Measurements from ENCODE around the gene NUMB. TPM values are rescaled to one million over a fixed set of nuclear protein-coding genes. Genes with fewer than 3 reads are reported as not detected.

Gene NUMB
- total RNA-seq, 1 experiment from 2014 or later, result 42.0 TPM

DNA sequence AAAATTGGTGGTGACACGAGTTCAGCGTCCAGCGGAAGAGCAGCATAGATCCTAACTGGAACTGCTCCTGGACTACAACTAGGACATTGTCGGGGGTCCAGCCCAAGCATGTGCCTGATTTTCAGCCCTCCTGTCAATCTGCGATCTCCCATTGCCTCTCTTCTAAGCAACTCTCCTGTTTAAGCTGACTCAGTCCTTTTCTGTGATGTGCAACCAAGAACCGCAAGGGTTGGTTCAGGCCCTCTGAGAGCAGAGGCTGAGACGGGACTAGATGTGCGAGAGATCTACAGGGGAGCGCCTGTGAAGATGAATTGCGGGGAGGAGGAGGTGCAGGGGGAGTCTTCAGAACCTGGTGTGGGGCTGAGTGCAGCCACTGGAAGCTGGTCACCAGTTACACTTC is 224.8 kb downstream of the NUMB start (continued):
- TF ChIP-seq ARID4B (CRISPR knock-in tag; IDR thresholded peaks at IDR 0.05; ENCODE audit: borderline replicate concordance) (no peak), FOXJ3 (CRISPR knock-in tag; IDR thresholded peaks at IDR 0.05; ENCODE audit: borderline replicate concordance) (no peak), USF2 (CRISPR knock-in tag; IDR thresholded peaks at IDR 0.05) (no peak), GABPB1 (CRISPR knock-in tag; IDR thresholded peaks at IDR 0.05) (no peak)

GRCh38 chr14:73232984-73233383 is 225.4 kb downstream of the NUMB start:
- DNase-seq (ENCODE audit: low spot score) (no peak), ATAC-seq (no peak)
- ChIA-PET POLR2A (interaction anchor here (0.5 to 1.6 kb wide), 3 partner anchors 38 to 225 kb away, joined by 3 to 4 read pairs (median 3); partner anchors contain the start of gene NUMB), CTCF (interaction anchor here (1.0 to 3.1 kb wide), 22 partner anchors 10 to 401 kb away, joined by 3 to 29 read pairs (median 6); partner anchors contain the start of gene PSEN1)
- Mint-ChIP-seq H3K4me3 (no peak overlapping the region), H3K36me3 (no peaks in the 10 kb centered on the region), H3K4me1 (peaks cover 58% of the 10 kb centered on the region), H3K27ac (no peak overlapping the region), H3K9me3 (no peaks in the 10 kb centered on the region), H3K27me3 (ENCODE audit: low read depth) (peaks cover 27% of the 10 kb centered on the region)
- TF ChIP-seq HMGA2 (CRISPR knock-in tag; IDR thresholded peaks at IDR 0.05), result no peak
- no peak for TF ChIP-seq ZNF396 (CRISPR knock-in tag; IDR thresholded peaks at IDR 0.05; ENCODE audit: borderline replicate concordance)
- TF ChIP-seq SOX15 (CRISPR knock-in tag; IDR thresholded peaks at IDR 0.05), result no peak
- no peak for TF ChIP-seq PRRX2 (CRISPR knock-in tag; IDR thresholded peaks at IDR 0.05)
- TF ChIP-seq, protein P1, sequence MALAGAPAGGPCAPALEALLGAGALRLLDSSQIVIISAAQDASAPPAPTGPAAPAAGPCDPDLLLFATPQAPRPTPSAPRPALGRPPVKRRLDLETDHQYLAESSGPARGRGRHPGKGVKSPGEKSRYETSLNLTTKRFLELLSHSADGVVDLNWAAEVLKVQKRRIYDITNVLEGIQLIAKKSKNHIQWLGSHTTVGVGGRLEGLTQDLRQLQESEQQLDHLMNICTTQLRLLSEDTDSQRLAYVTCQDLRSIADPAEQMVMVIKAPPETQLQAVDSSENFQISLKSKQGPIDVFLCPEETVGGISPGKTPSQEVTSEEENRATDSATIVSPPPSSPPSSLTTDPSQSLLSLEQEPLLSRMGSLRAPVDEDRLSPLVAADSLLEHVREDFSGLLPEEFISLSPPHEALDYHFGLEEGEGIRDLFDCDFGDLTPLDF (CRISPR knock-in tag; IDR thresholded peaks at IDR 0.05), result no peak
- TF ChIP-seq, protein P2, sequence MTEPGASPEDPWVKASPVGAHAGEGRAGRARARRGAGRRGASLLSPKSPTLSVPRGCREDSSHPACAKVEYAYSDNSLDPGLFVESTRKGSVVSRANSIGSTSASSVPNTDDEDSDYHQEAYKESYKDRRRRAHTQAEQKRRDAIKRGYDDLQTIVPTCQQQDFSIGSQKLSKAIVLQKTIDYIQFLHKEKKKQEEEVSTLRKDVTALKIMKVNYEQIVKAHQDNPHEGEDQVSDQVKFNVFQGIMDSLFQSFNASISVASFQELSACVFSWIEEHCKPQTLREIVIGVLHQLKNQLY (CRISPR knock-in tag; IDR thresholded peaks at IDR 0.05), result no peak
- TF ChIP-seq ELF4 (CRISPR knock-in tag; IDR thresholded peaks at IDR 0.05; ENCODE audit: low read depth), result no peak

GRCh38 chr14:73231981-73232851 is 226.1 kb downstream of the NUMB start:
- H3K36me3 Mint-ChIP-seq, result no peaks in the 10 kb centered on the region
- no peaks in the 10 kb centered on the region for H3K9me3 Mint-ChIP-seq
- no peak overlapping the region for H3K27ac Mint-ChIP-seq
- ChIA-PET CTCF (interaction anchor here (0.6 to 3.1 kb wide), 44 partner anchors 9 to 402 kb away, joined by 3 to 29 read pairs (median 4); partner anchors contain the start of genes NUMB, PSEN1 and RIOX1), POLR2A (interaction anchor here (0.6 to 1.6 kb wide), 3 partner anchors 15 to 226 kb away, joined by 3 to 4 read pairs (median 4); partner anchors contain the start of gene NUMB)
- TF ChIP-seq, protein P3, sequence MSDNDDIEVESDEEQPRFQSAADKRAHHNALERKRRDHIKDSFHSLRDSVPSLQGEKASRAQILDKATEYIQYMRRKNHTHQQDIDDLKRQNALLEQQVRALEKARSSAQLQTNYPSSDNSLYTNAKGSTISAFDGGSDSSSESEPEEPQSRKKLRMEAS (CRISPR knock-in tag; IDR thresholded peaks at IDR 0.05), result 0 out of 2 replicates have a peak, but pooled peaks have one; percentile 26
- TF ChIP-seq, protein P4, sequence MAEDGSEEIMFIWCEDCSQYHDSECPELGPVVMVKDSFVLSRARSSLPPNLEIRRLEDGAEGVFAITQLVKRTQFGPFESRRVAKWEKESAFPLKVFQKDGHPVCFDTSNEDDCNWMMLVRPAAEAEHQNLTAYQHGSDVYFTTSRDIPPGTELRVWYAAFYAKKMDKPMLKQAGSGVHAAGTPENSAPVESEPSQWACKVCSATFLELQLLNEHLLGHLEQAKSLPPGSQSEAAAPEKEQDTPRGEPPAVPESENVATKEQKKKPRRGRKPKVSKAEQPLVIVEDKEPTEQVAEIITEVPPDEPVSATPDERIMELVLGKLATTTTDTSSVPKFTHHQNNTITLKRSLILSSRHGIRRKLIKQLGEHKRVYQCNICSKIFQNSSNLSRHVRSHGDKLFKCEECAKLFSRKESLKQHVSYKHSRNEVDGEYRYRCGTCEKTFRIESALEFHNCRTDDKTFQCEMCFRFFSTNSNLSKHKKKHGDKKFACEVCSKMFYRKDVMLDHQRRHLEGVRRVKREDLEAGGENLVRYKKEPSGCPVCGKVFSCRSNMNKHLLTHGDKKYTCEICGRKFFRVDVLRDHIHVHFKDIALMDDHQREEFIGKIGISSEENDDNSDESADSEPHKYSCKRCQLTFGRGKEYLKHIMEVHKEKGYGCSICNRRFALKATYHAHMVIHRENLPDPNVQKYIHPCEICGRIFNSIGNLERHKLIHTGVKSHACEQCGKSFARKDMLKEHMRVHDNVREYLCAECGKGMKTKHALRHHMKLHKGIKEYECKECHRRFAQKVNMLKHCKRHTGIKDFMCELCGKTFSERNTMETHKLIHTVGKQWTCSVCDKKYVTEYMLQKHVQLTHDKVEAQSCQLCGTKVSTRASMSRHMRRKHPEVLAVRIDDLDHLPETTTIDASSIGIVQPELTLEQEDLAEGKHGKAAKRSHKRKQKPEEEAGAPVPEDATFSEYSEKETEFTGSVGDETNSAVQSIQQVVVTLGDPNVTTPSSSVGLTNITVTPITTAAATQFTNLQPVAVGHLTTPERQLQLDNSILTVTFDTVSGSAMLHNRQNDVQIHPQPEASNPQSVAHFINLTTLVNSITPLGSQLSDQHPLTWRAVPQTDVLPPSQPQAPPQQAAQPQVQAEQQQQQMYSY (CRISPR knock-in tag; IDR thresholded peaks at IDR 0.05), result peak; percentile 32; the same call in 1 of the 2 replicates
- TF ChIP-seq, protein P5, sequence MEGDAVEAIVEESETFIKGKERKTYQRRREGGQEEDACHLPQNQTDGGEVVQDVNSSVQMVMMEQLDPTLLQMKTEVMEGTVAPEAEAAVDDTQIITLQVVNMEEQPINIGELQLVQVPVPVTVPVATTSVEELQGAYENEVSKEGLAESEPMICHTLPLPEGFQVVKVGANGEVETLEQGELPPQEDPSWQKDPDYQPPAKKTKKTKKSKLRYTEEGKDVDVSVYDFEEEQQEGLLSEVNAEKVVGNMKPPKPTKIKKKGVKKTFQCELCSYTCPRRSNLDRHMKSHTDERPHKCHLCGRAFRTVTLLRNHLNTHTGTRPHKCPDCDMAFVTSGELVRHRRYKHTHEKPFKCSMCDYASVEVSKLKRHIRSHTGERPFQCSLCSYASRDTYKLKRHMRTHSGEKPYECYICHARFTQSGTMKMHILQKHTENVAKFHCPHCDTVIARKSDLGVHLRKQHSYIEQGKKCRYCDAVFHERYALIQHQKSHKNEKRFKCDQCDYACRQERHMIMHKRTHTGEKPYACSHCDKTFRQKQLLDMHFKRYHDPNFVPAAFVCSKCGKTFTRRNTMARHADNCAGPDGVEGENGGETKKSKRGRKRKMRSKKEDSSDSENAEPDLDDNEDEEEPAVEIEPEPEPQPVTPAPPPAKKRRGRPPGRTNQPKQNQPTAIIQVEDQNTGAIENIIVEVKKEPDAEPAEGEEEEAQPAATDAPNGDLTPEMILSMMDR (IDR thresholded peaks at IDR 0.05), result peak; percentile 38
- no peak for TF ChIP-seq ZSCAN18 (CRISPR knock-in tag; IDR thresholded peaks at IDR 0.05)
- H3K27me3 Mint-ChIP-seq (ENCODE audit: low read depth), result peaks cover 26% of the 10 kb centered on the region
- H3K4me1 Mint-ChIP-seq, result peaks cover 61% of the 10 kb centered on the region
- ATAC-seq (peak; percentile 69), DNase-seq (ENCODE audit: low spot score) (peak; percentile 82)
- no peak overlapping the region for H3K4me3 Mint-ChIP-seq

Data from WTC11 (cell line).